ENCODE measurements around the gene ELK4.

- TF ChIP-seq, protein P1, sequence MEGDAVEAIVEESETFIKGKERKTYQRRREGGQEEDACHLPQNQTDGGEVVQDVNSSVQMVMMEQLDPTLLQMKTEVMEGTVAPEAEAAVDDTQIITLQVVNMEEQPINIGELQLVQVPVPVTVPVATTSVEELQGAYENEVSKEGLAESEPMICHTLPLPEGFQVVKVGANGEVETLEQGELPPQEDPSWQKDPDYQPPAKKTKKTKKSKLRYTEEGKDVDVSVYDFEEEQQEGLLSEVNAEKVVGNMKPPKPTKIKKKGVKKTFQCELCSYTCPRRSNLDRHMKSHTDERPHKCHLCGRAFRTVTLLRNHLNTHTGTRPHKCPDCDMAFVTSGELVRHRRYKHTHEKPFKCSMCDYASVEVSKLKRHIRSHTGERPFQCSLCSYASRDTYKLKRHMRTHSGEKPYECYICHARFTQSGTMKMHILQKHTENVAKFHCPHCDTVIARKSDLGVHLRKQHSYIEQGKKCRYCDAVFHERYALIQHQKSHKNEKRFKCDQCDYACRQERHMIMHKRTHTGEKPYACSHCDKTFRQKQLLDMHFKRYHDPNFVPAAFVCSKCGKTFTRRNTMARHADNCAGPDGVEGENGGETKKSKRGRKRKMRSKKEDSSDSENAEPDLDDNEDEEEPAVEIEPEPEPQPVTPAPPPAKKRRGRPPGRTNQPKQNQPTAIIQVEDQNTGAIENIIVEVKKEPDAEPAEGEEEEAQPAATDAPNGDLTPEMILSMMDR (IDR thresholded peaks at IDR 0.05), result no peak
- TF ChIP-seq POLR2AphosphoS5 (IDR thresholded peaks at IDR 0.05) (no peak), EP300 (IDR thresholded peaks at IDR 0.05) (no peak)
Measured at GRCh38 chr1:205676597-205676996, 44.8 kb upstream of the ELK4 start.

Data from sigmoid colon (tissue), 4 donors.